C1 segment of cervical spinal cord (tissue), 14 donors: Measurements from ENCODE around the gene B4GALT1.
"Not testable (repeated sequence)": the region's sequence is repeated elsewhere in the genome, so short reads cannot be mapped to it uniquely, and the experiment has no call there.

Source experiments
- DNase-seq, 14 donors: peaks; one replicate each; lab custom pipeline; 2025; lab: John Stamatoyannopoulos, UW

Gene B4GALT1

DNA sequence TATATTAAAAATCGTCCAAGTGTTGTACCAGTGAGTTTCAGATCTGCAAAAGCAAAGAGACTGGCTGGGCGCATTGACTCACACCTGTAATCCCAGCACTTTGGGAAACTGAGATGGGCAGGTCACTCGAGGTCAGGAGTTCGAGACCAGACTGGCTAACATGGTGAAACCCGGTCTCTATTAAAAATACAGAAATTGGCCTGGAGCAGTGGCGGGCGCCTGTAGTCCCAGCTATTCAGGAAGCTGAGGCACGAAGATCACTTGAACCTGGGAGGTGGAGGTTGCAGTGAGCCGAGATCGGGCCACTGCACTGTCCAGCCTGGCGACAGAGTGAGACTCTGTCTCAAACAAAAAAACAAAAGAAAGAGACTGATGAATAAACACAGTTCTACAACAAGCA lies 18.3 kb upstream of the B4GALT1 start:
- DNase-seq, result no peak

DNA sequence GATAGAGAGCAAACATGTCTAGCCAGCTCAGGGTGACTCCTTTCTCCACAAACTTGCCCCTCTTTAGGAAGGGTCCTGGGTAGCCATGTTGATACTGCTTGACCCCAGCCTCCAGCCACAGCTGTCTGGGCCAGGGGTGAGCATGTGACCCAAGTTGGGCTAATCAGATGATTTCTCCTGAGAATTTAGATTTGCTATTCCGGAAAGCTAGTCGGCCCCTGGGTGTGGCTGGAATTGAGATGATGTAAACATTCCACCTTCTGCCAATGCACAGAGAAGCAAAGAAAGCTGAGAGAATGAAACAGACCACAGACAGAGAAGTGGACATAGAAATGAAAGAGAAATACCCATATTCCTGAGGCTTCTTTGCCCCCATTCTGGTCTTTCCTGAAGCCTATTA lies 17.8 kb upstream of the B4GALT1 start:
- DNase-seq, result no peak

DNA sequence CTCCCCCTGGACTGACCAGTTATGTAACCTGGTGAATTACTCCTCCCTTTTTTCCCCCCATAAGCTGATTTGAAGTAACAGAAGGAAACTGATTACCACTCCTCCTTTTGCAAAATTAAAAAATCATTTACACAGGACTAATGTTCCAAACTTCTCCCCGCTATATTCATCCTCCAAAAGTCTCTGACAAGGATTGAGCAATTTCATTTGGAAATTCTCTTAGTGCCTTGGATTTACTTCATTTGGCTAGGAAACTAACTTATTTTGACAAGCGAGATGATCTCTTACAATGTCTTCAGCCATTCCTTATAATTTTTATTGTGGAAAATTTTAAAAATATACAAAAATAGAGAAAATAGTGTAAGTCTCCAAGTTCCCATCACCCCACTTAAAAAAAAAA lies 15.4 kb upstream of the B4GALT1 start:
- DNase-seq, result no peak

DNA sequence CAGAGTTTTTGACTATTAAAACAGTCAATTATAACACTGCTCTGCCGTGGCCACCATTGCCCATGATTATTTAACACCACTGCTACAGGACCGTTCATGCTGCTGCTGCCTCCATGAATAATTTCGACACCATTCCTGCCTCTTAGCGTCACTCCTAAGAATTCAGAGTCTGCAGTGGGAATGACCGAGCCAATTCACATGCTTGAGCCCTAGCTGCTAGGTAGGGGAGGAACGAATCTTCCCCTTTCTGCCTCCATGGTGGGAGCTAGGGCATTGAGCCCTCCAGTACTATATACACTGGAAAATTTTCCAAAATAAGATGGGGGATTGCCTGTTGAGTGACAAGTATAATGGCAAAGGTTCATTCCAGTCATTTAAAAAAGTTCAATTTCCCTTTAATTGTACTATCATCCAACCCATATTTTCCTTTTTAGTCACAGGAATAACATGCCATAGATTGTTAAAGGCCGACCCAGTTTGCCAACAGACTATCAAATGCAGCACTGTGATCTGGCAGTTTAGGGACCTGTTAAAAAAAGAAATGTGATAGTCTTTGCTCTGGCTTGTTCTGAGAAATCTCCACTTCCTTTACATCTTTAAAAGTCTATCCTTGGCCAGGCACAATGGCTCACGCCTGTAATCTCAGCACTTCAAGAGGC lies 13.5 kb upstream of the B4GALT1 start:
- no peak for DNase-seq

DNA sequence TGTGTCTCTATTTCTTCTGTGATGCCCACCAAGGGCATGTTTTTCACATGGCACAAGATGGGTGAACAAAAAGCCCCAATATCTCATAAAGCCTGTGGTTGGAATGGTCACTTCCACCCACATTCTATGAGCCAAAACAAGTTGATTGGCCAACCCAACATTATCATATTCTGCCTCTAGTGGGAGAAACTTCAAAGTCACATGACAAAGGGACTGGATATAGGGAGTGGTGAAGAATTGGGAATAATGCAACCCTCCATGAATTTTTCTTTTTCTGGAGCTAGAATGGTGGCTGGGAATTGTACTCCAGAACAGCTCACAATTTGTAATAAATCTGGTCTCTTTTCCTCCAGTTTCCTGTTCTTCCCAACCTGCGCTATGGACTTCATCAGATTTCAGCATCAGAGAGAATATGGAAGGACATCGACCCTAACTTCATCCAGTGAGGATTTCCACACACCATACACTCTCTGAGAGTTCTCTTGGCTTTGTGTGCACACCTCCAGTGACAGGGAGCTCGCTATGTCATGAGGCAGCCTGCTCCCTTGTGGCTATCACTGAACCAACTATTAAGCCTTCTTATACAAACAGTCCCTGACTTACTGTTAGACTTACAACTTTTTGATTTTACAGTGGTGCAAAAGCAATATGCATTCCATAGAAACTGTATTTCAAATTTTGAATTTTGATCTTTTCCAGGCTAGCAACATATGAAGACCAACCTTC lies 12.0 kb upstream of the B4GALT1 start:
- no peak for DNase-seq

DNA sequence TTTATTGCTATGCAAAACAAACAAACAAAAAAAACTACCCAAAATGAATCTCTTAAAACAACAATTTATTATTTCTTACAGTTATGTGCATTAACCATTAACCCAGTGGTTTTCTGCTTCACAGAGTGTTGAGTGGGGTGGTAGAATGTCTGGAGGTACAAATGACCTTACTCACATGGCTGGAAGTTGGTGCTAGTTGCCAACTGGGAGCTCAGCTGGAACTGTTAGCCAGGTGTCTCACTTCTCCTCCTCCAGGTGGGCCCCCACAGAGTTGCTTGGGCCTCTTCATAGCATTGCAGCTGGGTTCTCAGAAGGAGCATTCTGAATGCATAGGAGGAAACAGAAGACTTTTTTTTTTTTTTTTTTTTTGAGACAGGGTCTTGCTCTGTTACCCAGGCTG lies 10.5 kb upstream of the B4GALT1 start:
- DNase-seq, result no peak

DNA sequence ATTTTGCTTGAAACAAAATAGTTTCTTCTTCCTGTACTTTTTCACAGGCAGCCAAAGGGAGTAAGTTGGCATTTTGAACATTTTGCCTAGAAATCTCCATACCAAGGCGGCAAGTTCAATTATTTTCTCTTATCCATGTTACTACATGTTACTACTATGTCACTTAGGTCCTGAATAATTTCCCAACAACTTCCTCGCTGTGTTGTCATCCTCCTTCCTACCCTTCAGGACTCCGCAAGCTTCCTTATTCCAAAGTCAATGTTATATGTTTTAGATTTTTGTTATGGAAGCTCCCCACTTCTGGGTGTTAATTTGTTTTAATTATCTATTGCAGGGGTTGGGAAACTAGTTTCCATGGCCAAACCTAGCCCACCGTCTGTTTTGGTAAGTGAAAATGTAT lies 9.9 kb upstream of the B4GALT1 start:
- no peak for DNase-seq

DNA sequence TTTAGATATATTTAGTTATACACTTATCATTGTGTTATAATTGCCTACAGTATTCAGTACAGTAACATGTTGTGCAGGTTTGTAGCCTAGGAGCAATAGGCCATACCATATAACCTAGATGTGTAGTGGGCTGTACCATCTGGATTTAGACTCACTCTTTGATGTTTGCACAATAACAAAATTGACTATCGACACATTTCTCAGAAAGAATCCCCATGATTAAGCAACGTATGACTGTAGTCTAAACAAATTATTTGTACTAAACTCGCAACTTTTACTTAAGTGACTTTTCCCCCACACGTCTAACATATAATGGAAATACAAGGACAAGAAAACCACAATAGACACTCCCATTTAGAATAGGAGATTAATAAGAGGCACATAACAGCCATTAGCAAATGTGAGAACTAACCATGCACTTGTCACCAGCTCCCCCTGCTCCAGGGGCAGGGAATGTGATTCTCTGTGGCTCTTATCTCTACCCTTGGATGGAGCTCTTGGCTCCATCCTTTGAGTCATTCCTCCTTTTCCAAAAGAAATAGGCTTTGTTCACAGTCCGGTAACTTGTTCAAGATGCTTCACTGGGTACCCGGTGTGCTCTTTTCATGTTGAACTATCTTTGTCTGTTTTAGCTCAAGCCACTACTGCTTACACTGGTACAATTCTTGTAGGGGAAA lies 8.7 kb upstream of the B4GALT1 start:
- DNase-seq, result no peak

DNA sequence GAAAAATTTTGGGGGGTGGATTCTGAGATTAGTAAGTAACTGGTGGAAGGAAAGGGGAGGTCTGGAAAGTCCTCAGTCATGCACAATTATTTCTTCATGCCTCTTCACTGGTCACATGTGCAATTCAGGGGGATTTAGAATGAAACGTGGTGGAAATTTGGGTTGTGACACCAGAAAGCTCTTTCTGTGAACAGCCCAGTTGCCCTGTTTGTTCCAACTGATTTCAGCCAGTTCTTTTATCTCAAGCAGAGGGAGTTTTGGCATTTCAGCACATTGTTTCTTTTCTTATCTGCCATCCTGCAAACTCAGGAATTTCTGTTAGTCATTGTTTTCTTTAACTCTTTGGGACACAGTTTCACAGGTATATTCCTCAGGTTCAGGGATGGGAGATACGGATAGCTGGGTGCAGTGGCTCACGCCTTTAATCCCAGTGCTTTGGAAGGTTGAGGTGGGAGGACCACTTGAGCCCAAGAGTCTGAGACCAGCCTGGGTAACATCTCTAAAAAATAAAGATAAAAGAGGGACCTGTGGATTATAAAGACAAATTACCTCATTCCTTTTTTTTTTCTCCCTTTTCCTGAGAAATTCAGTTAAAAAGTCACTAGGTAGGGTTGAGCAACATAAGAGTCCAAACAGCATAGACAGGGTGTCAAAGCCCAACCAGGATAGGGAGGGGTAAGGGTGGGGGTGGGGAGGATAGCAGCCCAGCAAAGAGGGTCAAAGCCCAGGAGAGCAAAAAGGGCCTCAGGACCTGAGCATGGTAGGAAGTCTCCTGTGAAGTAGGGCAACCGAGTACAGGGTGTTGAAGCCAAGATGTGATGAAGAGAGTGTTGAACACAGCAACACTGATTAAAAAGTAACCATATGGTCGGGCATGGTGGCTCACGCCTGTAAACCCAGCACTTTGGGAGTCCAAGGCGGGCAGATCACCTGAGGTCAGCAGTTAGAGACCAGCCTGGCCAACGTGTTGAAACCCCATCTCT lies 5.4 kb upstream of the B4GALT1 start:
- DNase-seq, result no peak

DNA sequence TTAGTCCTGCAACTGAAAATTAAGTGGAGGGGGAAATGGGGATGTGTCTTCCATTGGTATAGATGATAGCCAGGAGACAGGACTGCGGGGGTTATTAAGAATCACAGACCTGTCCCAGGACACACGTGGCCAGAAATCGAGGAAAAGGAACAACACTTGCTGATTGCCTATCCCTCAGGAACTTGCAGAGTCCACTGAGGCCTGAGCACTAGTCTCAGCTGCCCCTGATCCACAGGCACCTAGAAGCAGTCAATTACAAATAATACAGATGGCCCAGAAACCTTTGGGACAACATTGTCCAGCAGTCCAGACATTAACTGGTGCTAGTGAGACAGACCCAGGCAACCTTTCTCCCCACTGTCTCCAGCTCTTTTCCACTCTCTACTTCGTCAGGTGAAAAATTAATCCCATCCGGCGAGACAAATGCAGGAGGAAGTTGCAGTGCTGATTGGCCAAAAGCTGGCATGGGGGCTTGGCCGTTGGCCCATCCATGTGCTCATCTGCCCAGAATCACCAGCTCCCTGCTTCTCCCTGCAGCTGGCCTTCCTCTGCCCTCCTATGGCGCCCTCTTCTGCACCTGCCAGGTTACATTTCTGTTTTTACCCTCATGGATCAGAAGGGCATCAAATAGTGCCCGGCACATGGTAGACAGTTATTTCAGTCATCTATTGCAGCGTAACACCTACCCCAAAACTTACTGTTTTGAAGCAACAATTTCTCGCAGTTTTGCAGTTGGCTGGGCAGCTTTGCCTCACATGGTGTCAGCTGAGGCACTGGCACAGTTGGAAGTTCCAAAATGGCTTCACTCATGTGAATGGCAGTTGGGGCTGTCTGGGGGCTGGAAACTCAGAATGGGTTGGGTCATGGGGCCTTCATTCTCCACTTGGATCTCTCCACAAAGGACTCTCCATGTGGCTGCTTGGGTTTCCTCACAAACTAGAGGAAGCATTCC lies 3.6 kb upstream of the B4GALT1 start:
- DNase-seq, result peak in 5 of 14 donors; percentile 8 to 45 (median 23)

DNA sequence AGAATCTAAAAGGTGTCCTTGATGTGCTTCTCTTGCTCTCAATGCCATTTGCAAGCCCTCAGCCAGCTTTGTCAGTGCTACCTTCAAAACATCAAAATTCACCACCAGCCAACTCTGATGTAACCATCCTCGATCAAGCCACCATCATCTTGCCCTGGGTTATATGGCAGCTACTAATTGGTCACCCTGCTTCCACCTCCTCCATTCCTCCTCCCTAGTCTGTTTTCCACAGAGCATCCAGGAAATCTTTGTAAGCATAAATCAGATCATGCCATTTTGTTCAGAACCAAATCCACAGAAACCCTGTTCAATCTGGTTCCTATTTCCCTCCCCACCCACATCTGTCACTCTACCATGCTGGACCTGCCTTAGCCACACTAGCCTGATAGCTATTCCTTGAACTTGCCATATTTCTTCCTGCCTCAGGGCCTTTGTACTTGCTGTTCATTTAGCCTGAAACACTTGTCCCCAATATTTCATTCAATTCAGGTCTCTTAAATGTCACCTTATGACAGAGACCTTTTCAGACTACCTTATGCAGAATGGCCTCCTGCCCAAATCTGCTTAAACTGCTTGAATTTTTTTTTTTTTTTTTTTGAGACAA lies 1.9 kb upstream of the B4GALT1 start:
- no peak for DNase-seq

DNA sequence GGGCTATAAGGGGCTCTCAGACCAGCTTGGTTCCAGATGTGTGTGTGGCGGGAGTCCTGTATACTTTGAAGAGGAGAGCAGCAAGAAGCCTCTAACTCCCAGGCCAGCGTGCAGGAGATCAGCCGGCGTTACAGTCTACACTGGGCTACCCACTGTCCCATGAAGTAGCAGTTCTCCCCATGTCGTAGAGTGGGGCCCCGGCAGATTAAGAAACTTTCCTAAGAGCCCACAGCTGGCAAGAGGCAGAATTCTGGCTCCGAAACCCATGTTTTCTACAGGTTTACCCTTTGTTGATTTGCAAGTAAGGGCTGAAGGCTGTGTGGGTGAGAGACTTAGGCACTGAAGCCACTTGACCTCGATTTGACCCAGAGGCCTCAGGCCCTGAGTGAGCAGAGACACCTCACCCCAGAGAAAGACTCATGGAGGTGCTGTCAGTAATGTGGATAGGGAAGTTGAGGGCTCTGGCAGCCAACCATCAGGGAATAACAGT lies 881 bp upstream of the B4GALT1 start:
- DNase-seq, result peak in 4 of 14 donors; percentile 16 to 47 (median 26)

DNA sequence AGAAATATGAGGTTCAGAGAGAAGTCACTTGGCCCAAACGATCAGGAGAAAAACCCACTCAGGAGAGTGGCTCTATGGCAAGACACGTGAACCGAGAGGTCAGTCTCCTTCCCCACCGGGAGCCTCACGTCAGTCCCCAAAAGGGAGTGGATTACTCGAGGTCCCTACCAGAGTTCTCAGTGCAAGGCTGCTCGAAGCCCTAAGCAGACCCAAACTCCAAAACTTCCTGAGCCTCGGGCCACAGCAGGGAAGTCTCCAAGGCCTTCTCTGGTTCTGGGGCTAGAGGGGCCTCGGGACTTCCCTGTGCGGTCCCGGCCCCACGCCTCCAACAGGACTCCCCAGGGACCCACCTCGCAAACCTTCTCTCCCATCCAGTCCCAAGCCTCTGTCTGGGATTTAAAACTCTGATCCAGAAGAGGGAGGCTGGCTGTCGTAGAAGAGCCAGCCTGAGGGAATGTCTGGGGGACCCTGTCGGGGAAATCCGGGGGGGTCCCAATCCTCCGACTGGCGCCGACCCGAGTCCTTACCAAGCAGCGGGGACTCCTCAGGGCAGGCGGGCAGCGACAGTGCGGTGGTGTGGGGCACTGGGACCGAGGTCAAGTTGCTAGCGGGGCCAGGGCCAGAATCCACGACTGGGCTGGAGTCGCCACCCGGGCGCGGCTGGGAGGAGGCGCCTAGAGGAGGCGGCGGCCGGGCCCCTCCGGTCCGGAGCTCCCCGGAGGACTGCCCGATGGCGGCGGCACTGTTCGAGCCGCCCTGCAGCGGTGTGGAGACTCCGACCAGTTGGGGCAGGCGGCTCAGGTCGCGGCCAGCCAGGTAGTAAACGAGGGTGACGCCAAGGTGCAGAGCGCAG lies 679 bp downstream of the B4GALT1 start:
- peak in 7 of 14 donors; percentile 45 to 59 (median 55) for DNase-seq

DNA sequence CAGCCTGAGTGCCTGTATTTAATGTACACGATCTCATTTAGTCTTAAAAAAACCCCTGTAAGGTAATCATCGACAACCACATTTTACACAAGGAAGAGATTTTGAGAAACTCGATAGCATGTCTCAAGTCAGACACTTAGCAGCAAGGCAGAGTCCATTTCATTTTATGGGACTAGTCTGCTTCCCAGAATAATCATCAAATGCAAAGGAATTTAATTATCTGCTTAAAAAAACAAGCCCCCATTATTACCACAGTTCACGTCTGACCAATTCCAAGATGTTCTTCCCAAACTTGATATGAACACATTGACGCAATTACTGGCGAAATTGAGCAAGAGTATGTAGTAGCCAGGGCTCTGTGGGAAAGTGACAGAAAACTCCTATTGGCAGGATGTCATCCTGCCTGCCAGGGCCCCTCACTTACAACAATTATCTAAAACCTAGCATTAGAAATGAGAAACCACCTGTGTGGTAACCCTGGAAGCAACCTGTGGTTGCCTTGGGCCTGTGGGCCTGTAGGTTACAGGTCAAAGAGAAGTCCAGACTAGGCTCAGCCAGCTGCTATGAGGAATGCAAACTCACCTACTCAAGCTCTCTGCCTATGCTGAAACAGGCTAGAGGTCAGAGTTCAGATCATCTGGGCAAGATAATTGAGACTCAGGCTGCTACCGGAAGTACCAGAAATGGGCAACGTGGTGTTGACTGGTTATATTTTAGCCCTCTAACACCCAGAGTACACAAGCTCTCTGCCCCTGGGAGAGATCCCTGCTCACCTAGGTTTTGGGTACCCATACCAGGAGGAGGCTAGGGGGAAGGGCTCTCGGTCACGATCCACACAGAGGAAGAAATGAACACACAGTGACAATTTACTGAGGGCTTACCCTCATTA lies 1.6 kb downstream of the B4GALT1 start:
- peak in 3 of 14 donors; percentile 13 to 20 (median 15) for DNase-seq

DNA sequence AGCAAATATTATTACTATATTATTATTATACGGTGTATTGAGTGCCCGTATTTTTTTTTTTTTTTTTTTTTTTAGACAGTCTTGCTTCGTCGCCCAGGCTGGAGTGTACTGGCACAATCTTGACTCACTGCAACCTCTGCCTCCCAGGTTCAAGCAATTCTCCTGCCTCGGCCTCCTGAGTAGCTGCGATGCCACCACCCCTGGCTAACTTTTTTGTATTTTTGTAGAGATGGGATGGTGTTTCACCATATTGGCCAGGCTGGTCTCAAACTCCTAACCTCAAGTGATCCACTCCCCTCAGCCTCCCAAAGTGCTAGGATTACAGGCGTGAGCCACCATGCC lies 2.2 kb downstream of the B4GALT1 start:
- DNase-seq, result not testable (repeated sequence)

DNA sequence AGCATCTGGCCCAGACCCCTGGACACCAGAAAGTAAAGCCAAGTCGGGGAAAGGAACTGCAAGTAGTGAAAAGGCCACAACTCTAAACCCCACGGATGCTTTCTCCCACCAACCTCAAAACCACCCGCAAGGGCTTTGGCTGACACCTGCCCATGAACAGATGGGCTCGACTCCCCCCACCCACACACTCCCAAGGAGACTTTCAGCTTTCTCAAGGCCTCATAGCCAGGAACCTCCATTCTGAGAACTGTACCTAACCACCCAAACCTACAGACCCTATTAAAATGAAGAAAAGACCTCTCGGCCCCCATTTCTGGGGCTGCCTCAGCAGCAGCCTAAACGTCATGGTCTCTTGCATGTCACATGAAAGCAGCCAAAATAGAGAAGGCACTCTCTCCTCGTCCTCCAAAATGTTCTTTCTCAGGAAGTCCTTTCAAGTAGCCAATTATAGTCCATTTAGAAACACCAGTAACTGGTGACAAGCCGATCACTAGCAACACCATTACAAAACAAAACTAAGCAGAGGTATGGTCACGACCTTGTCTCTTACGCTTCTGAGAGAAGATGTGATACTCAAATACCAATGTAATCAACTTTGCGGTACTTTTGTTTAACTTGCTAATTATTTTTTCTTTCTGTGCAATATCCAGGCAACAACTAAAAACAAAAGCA lies 2.9 kb downstream of the B4GALT1 start:
- peak in 2 of 14 donors; percentile 15 to 16 for DNase-seq

DNA sequence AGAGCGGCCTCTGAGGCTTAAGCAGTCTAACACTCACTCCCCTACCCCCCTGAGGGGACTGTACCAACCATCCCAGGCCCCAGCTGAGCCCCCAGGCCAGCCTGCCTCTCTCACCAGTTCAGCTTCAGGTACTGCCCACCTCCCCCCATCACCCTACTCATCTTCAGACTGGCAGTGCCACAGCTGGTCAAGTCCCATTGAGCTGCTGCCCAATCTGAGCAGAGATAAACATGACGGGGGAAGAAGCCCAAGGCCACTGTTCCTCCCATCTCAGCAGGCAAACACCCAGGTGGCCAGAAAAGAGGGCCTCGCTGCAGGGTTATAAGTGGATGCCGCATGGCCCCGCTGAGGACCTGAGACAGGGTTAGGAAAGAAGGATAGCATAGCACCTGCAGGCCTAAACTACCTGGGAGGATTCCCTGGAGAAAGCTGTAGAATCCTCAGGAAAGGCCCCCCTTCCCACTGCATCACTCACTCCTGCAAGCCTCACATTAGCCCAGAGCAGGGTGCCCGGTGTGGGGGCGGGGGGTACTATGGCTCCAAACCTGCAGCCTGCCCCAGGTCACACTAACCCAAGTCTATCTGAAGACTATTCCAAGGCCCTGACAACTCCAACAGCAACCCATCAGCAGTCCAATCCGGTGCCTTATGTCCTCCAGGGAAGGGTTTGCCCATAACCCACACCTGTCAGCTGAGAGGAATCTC lies 3.6 kb downstream of the B4GALT1 start:
- no peak for DNase-seq
